HG03097 (cell line): ENCODE data around the gene SUZ12.
"Not testable (repeated sequence)": the region's sequence is repeated elsewhere in the genome, so short reads cannot be mapped to it uniquely, and the experiment has no call there.

Experiments used
- ATAC-seq: cut with Tn5 transposase; IDR thresholded peaks from one replicate; pipeline ENCODE4 v1.9.1; 2021; ENCODE audit not compliant: unreplicated experiment, low FRiP score

Gene SUZ12

DNA sequence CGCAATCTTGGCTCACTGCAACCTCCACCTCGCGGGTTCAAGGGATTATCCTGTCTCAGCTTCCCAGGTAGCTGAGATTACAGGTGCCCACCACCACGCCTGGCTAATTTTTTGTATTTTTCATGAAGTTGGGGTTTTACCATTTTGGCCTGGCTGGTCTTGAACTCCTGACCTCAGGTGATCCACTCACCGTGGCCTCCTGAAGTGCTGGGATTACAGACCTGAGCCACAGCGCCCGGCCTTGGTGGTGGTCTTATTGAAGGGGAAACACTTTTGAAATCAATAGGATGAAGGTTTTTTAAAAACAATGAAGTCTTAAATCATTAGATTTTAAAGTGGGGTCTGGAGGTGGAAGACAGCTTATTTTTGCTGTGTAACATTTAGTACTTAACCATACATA lies 5.6 kb downstream of the SUZ12 start:
- ATAC-seq = not testable (repeated sequence)

DNA sequence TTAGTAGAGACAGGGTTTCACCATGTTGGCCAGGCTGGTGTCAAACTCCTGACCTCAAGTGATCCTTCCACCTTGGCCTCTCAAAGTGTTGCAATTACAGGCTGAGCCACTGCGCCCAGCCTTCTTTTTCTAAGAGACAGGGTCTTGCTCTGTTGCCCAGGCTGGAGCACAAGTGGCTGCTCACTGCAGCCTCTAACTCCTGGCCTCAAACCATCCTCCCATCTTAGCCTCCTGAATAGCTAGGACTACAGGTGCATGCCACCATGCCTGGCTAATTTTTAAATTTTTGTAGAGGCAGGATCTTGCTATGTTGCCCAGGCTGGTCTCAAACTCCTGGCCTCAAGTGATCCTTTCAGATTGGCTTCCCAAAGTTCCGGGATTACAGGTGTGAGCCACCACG lies 15.1 kb downstream of the SUZ12 start:
- not testable (repeated sequence) for ATAC-seq

DNA sequence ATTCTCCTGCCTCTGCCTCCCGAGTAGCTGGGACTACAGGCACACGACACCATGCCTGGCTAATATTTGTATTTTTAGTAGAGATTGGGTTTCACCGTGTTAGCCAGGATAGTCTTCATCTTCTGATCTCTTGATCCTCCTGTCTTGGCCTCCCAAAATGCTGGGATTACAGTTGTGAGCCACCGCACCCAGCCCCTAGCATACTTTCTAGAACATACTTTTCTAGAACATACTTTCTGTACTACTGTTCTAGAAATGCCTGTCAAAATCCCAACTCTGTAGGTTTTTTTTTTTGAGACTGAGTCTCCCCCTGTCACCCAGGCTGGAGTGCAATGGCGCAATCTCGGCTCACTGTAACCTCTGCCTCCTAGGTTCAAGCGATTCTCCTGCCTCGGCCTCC lies 27.3 kb downstream of the SUZ12 start:
- not testable (repeated sequence) for ATAC-seq

DNA sequence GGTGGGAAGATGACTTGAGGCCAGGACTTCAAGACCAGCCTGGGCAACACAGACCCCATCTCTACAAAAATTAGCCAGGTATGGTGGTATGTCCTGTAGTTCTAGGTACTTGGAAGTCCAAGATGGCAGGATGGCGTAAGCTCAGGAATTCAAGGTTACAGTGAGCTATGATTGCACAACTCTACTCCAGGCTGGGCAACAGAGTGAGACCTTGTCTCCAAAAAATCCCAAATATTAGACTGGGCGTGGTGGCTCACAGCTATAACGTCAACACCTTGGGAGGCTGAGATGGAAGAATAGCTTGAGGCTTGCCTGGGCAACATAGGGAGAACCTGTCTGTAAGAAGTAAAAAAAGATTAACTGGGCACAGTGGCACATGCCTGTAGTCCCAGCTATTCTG lies 30.8 kb downstream of the SUZ12 start:
- ATAC-seq = no peak

DNA sequence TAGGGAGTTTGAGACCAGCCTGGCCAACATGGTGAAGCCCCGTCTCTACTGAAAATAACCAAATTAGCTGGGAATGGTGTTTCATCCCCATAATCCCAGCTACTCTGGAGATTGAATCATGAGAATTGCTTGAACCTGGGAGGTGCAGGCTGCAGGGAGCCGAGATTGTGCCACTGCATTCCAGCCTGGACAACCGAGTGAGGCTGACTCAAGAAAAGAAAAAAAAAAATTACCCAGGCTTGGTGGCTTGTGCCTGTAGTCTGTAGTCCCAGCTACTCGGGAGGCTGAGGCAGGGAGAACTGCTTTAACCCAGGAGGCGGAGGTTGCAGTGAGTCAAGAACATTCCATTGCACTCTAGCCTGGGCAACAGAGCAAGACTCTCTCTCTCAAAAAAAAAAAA lies 33.6 kb downstream of the SUZ12 start:
- not testable (repeated sequence) for ATAC-seq

DNA sequence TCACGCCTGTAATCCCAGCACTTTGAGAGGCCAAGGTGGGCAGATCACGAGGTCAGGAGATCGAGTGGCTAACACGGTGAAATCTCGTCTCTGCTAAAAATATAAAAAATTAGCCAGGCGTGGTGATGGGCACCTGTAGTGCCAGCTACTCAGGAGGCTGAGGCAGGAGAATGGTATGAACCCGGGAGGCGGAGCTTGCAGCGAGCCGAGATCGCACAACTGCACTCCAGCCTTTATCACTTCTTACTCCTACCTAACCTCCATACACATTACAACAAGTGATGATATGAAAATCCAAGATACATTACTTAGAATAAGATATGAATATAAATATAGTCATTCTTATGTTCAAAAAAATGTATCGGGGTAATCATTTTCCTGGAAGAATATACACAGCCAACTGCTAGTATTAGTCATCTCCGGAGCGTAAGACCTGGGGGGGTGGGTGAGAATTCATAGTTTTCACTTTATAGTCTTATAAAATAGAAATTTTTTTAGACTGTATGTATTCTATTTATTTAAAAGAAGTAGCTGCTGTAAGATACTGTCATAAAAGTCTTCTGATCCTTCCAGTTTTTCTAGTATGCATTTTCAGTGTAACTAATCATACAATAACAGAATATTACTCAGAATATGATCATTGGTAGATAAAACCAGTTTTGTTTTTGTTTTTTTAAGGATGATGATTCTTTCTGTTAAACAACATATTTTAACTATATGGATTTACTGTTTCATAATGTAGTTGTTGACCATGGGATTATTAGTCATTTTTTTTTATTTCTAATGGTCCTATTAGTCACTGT lies 37.7 kb downstream of the SUZ12 start:
- not testable (repeated sequence) for ATAC-seq

DNA sequence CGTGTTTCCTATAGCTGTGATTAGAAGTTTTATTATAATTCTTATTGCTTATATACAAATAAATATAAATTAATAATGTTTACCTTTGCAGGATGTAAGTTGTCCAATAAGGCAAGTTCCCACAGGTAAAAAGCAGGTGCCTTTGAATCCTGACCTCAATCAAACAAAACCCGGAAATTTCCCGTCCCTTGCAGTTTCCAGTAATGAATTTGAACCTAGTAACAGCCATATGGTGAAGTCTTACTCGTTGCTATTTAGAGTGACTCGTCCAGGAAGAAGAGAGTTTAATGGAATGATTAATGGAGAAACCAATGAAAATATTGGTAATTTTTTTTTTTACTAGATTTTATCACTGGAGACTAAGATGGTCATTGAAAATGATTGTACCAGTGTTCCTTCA lies 38.6 kb downstream of the SUZ12 start:
- ATAC-seq = not testable (repeated sequence)

DNA sequence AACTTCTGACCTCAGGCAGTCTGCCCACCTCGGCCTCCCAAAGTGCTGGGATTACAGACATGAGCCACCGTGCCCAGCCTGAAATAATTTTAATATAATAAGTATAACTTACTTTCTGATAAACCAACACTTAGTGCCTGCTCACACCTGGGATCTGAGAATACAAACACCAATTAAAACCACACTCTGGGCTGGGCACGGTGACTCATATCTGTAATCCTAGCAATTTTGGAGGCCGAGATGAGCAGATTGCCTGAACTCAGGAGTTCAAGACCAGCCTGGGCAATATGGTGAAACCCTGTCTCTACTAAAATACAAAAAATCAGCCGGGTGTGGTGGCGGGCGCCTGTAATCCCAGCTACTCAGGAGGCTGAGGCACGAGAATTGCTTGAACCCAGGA lies 55.0 kb downstream of the SUZ12 start:
- ATAC-seq = not testable (repeated sequence)

DNA sequence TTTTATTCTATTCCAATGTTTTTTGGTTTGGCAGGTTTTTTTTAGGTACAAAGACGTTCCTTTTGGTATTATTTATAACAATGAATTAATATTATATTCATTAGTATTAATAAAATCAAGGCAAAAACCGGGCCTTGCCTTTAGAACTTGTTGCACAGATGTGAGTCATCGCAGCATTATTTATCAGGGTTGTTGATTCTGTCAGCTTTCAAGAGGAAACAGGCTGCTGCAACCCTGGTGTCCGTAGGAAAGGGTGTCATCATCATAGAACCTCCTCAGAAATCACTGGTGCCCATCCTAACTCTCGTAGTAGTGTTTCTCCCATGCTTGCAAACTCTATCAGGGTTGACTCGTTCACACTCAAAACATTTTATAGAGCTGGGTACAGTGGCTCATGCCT lies 60.2 kb downstream of the SUZ12 start:
- ATAC-seq = no peak

DNA sequence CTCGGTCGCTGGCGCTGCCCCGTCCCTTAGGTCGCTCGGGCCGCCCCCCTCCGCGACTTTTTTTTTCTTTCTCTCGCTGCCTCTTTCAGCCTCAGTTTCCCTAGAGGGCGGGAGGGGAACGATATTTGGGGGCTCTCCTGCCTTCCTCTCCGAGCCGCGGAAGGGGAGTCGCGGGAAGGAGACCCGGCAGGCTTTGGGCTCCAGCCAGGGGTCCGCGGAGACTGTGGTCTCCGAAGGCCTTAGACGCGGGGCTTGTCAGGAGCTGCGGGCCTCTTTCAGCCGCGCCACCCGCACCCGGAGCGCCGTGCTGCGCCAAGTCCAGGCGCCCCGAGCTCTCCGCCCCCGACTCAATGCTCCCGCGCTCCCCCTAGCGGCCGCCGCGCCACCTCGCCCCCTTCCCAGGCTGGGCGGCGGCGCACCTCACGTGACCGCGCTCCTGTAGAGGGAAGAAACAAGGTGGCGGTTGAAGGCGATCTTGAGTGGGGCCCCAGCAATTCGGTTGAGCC lies 70.2 kb downstream of the SUZ12 start, which contains the start of gene LRRC37B:
LRRC37B (plus strand) TSS at position 427 of the 506 bp plus-strand sequence. CDS start 14,010 bp downstream, outside the sequence.
- peak; percentile 84 for ATAC-seq

DNA sequence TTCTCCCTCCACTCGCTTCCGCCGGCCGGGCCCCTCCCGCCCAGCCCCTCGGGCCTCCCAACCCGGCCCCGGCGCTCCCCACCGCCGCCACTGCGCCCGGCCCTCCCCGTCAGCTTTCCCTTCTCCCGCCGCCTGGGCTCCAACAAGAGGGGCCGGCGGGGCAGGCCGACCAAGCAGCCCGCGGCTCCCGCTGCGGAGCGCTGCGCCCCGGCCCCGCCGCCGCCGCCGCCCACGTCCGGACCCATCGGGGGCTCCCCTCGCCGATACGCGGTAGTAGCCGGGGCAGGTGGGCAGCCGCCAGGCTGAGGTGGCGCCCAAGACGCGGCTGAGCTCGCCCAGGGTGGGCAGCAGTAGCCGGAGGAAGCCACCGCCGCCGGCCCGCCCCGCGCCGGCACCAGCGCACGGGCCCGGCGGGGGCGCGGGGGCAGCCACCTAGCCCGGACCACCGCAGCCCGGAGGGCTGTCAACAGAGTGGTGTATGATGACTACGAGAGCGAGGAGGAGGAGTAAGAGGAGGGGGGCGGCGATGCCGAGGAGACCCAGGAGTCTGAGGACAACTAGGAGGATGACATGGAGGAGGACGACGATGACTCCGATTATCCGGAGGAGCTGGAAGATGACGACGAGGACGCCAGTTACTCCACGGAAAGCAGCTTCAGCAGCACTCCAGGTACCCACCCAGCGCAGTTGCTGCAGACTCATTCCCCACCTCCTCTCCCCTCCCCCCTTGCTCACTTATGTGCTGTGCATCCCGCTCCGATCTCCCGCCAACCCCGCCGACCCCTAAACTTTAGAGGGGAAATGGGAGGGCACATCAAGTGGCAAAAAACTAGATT lies 70.9 kb downstream of the SUZ12 start:
- ATAC-seq = peak; percentile 25

DNA sequence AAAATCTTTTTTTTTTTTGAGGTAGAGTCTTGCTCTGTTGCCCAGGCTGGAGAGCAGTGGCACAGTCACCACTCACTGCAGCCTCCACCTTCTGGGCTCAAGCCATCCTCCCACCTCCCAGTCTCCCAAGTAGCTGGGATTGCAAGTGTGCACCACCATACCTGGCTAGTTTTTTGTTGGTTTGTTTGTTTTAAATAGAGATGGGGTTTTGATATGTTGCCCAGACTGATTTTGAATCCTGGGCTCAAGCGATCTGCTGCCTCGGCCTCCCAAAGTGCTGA lies 72.4 kb downstream of the SUZ12 start:
- no peak for ATAC-seq

DNA sequence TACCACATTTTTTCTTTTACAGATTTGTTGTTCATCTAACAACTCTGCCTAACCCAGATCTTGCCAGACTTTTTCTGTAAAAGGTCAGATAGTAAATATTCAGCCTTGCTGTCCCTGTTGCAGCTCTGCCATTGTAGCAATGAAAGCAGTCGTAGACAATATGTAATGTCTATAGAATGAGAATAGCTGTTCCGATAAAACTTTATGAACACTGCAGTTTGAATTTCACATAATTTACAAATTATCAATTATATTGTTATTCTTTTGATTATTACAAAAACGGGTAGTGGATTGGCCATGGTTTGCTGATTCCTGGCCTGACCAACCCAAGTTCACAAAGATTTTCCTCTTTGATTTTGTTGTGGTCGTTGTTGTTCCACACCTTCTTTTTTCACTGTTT lies 73.3 kb downstream of the SUZ12 start:
- ATAC-seq = no peak

DNA sequence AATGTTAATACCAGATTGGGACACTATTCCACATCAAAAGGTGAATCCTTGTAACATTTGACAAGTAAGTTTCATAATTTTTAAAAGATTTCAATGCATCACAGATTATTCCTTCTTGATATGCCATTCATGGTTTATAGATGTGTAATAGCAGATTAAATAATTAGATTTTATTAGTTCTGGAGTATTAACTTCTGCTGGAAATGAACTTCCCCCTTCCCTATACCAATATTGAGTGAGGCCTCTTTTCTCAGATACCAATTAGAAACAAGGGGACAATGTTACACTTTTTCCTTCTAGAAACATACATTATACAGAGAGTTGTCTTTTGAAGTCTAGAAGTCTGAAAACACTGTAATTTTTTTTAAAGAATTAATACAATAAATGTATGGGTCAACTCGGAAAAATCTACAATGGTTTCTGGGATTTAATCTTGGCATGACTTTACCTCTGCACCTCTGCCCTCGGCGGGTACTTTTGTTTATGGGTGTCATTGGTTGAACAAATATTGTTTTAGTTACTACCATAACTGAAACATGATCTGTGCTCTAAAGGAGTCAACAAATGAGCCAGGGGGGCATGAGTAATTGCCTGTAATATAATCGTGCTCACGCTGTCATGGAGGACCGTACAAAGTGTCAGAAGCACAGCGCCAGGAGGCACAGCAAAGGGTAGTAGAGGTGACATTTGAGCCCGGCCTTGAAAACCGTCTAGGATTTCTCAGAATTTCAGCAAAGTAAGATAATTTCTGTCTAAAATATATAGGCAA lies 78.6 kb downstream of the SUZ12 start:
- ATAC-seq = no peak

DNA sequence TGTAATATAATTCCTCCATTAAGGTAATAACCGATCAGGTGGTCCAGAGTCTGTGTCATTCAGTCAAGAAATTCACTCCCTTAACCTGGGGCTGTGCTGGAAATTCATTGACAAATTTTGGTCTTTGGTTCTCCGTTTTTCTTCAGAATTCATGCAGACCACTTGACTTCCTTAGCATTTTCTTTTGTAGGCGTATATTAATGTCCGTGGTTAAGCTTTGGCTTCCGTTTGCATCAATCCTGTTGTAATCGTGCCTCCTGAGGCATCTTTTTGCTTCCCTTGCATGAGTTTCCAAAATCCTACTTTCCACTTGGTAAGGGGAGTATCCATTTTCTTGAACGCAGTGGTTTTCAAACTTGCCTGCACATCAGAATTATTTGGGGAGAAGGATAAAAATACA lies 79.4 kb downstream of the SUZ12 start:
- no peak for ATAC-seq

DNA sequence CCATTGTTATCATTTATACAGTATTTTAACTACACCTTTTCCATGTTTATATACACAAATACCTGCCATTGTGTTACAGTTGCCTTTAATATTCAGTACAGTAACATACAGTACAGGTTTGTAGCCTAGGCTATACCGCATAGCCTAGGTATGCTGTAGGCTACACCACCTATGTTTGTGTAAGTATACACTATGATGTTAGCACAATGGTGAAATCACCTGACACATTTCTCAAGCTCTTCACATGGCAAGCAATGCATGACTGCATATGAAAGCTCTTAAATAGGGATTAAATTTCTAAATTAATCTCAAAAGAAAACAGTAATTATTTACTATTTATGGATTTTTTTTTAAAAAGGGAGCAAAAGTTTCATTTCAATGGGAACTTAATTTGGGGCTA lies 82.4 kb downstream of the SUZ12 start:
- ATAC-seq = no peak

DNA sequence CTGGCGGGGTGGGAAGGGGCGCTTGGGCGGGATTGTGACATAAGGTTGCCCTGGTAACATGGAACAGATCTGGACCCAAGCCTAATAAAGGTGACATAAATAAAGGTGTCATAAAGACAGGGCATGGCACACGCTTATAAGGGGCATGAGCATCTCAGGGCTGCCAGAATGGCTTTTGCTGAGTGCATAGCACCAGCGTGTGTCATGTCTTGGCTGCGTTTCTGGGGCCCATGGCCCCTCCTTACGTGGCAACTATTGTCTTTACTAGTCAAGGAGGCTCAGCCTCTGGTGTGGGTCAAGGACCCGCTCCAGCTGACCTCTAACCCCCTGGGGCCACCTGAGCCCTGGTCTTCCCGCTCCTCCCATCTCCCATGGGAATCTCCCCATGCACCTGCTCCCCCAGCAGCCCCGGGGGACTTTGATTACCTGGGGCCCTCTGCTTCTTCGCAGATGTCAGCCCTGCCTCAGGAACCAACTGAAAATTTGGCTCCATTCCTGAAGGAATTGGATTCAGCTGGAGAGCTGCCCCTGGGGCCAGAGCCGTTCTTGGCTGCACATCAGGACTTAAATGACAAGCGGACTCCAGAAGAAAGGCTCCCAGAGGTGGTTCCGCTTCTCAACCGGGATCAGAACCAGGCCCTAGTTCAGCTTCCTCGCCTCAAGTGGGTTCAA lies 84.3 kb downstream of the SUZ12 start:
- no peak for ATAC-seq

DNA sequence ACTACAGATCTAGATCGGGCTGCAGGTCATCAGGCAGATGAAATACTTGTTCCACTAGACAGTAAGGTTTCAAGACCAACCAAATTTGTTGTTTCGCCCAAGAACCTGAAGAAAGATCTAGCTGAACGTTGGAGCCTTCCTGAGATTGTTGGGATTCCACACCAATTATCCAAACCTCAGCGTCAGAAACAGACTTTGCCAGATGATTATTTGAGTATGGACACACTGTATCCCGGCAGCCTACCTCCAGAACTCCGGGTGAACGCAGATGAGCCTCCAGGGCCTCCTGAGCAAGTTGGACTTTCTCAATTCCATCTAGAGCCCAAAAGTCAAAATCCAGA lies 84.8 kb downstream of the SUZ12 start:
- ATAC-seq = no peak

DNA sequence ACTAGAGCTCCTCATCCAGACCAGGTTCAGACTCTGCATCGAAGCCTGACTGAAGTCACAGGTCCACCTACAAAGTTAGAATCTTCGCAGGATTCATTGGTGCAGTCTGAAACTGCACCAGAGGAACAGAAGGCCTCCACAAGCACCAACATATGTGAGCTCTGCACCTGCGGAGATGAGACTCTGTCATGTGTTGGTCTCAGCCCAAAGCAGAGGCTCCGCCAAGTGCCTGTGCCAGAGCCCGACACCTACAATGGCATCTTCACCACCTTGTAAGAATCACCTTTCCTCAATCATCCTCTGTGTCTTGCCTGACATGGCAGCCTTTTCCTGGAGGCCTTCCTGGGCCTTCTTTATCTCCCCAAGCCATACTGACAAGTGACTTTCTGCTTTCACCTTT lies 85.7 kb downstream of the SUZ12 start:
- ATAC-seq = not testable (repeated sequence)

DNA sequence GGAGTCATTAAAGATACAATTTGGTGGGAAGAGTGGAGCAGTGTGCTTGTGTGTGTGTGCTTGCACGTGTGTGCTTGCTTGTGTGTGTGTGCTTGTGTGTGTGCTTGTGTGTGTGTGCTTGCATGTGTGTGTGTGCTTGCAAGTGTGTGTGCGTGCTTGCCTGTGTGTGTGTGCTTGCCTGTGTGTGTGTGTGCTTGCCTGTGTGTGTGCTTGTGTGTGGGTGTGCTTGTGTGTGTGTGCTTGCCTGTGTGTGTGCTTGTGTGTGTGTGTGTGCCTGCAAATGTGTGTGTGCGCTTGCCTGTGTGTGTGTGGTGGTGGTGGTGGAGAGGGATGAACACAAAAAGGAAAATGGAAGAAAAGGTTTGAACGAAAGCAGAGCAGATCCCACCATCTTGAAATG lies 90.5 kb downstream of the SUZ12 start:
- not testable (repeated sequence) for ATAC-seq

DNA sequence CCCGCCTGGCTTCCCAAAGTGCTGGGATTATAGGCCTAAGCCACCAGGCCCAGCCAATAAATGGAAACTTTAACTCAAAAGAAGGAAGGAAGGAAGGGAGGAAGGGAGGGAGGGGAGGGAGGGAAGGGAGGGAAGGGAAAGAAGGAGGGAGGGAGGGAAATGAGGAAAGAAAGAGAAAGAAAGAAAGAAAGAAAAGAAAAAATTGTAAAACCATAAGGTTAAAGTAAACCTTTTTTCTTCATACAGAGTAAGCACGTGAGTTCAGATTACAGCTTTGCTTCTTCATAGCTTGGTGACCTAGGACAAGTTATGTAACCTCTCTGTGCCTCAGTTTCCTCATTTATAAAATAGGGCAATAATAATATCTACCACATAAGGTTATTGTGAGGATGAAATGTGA lies 96.4 kb downstream of the SUZ12 start:
- ATAC-seq = no peak
